A673 (cell line): ENCODE data around the gene CHRND. TPM values are rescaled to one million over a fixed set of nuclear protein-coding genes. Genes with fewer than 3 reads are reported as not detected.

ENCODE experiments used
- BruUV-seq: library from RNA; stranded (reverse); fragments of 400-500 nt; replicated peaks from 2 replicates; lab custom pipeline; 2021; lab: Mats Ljungman, UMichigan
- CTCF ChIA-PET: fragments of 300-600 bp; sonication (Branson Sonifier 250); formaldehyde crosslinking; loops from one replicate; lab custom pipeline; 2022; ENCODE audit warnings: antibody characterized with exemption; lab: Charles Lee
- POLR2A ChIA-PET: fragments of 300-600 bp; sonication (Branson Sonifier 250); formaldehyde crosslinking; loops from one replicate; lab custom pipeline; 2022; ENCODE audit warnings: antibody characterized with exemption; ENCODE audit not compliant: low non-redundant PET; lab: Charles Lee
- DNase-seq: peaks from one replicate; pipeline ENCODE4 v3.0.0-alpha.2; 2015; ENCODE audit warnings: low spot score
- H3K27ac ChIP-seq: fragments of 200-600 bp; sonication (generic); 2 replicates; pipeline ENCODE4 v1.5.1; 2016; ENCODE audit warnings: mixed run types, low read depth, mild to moderate bottlenecking, mixed read lengths, antibody characterized with exemption, low read length; ENCODE audit not compliant: poor library complexity, severe bottlenecking
- H3K27me3 ChIP-seq: fragments of 200-600 bp; sonication (generic); replicated peaks from 2 replicates; pipeline ENCODE4 v1.6.1; 2017; ENCODE audit warnings: mixed run types, low read depth, mild to moderate bottlenecking, mixed read lengths, antibody characterized with exemption, low read length; ENCODE audit not compliant: insufficient read depth, poor library complexity
- H3K36me3 ChIP-seq: fragments of 200-600 bp; sonication (generic); 2 replicates; pipeline ENCODE4 v1.6.1; 2016; ENCODE audit warnings: mixed run types, mild to moderate bottlenecking, mixed read lengths, antibody characterized with exemption, low read length; ENCODE audit not compliant: insufficient read depth, poor library complexity, severe bottlenecking
- H3K4me1 ChIP-seq: fragments of 200-600 bp; sonication (generic); 2 replicates; pipeline ENCODE4 v1.6.1; 2017; ENCODE audit warnings: mixed run types, mild to moderate bottlenecking, mixed read lengths, antibody characterized with exemption, low read length; ENCODE audit not compliant: insufficient read depth, poor library complexity, severe bottlenecking
- H3K4me3 ChIP-seq: fragments of 200-600 bp; sonication (generic); 2 replicates; pipeline ENCODE4 v1.5.1; 2016; ENCODE audit warnings: low read depth, mixed run types, mild to moderate bottlenecking, mixed read lengths, low read length; ENCODE audit not compliant: poor library complexity, severe bottlenecking
- H3K9me3 ChIP-seq: fragments of 200-600 bp; sonication (generic); 2 replicates; pipeline ENCODE4 v1.6.1; 2016; ENCODE audit warnings: mixed run types, low read depth, mild to moderate bottlenecking, mixed read lengths, antibody characterized with exemption, low read length; ENCODE audit not compliant: poor library complexity, severe bottlenecking
- CTCF ChIP-seq: fragments of 300-800, 200-600 bp; sonication (generic); conservative IDR thresholded peaks from 2 replicates; pipeline ENCODE4 v1.5.1; 2017; ENCODE audit warnings: low read depth, mild to moderate bottlenecking, antibody characterized with exemption, low read length, moderate library complexity, mixed read lengths
- EZH2 ChIP-seq: fragments of 200-600 bp; sonication (generic); IDR thresholded peaks from 2 replicates; pipeline ENCODE4 v1.6.1; 2017; ENCODE audit warnings: borderline replicate concordance, low read depth, mild to moderate bottlenecking, mixed read lengths, antibody characterized with exemption, low read length; ENCODE audit not compliant: poor library complexity, severe bottlenecking
- intact Hi-C: fragments of 100-400 bp; cut with micrococcal nuclease; formaldehyde crosslinking; loops from one replicate; pipeline ENCODE4 v1.10.0; 2022; ENCODE audit not compliant: unreplicated experiment
- total RNA-seq: library from RNA; stranded (reverse); gene quantifications from 2 replicates; pipeline ENCODE4 v1.2.3, GENCODE V29; 2021

The CHRND gene
- total RNA-seq, 1 experiment from 2014 or later: not detected

- peaks cover 22% of the 10 kb centered on the region for H3K36me3 ChIP-seq
- intact Hi-C loops: no loop called here
- no TSS peak for BruUV-seq
Measured at GRCh38 chr2:232549655-232550353, 23.8 kb downstream of the CHRND start.

GRCh38 chr2:232550354-232551249 is 24.6 kb downstream of the CHRND start, which contains the start of the genes EIF4E2 and TIGD1:
Gene EIF4E2 (plus strand): TSS chr2:232550689. CDS start chr2:232550725, 36 bp downstream.
Gene TIGD1 (minus strand): TSS chr2:232550557. CDS start chr2:232549882, 675 bp downstream.
- Histone ChIP-seq H3K36me3 (peaks cover 22% of the 10 kb centered on the region), H3K4me3 (peak within 1 kb of the TSS; percentile 76), H3K27ac (peak within 1 kb of the TSS; percentile 96), H3K9me3 (no peaks in the 10 kb centered on the region), H3K4me1 (peaks cover 8% of the 10 kb centered on the region), H3K27me3 (no peaks in the 10 kb centered on the region)
- CTCF ChIA-PET: no interaction called here
- DNase-seq: peak; percentile 96
- intact Hi-C loops: no loop called here
- POLR2A ChIA-PET: interaction anchor here (0.6 kb wide), 1 partner anchor 200 kb away, joined by 3 read pairs; no protein-coding TSS in a partner anchor
- TF ChIP-seq CTCF (peak; percentile 46), EZH2 (no peak)
- TSS peak; percentile 43 for BruUV-seq

More at GRCh38 chr2:232549655-232550353, 23.8 kb downstream of the CHRND start:
- Histone ChIP-seq H3K27ac (peak overlapping the region; percentile 96), H3K4me3 (peak overlapping the region; percentile 76), H3K4me1 (peaks cover 8% of the 10 kb centered on the region), H3K27me3 (no peaks in the 10 kb centered on the region), H3K9me3 (no peaks in the 10 kb centered on the region)
- DNase-seq: no peak
- POLR2A ChIA-PET: interaction anchor here (0.6 kb wide), 1 partner anchor 201 kb away, joined by 3 read pairs; no protein-coding TSS in a partner anchor
- CTCF ChIA-PET: no interaction called here
- TF ChIP-seq CTCF (no peak), EZH2 (no peak)

GRCh38 chr2:232551250-232551638 is 25.3 kb downstream of the CHRND start:
- H3K4me1 ChIP-seq: peaks cover 8% of the 10 kb centered on the region
- H3K4me3 ChIP-seq: peak overlapping the region; percentile 76
- peak overlapping the region; percentile 96 for H3K27ac ChIP-seq
- ChIA-PET POLR2A (no interaction called here), CTCF (no interaction called here)
- intact Hi-C loops: no loop called here
- TF ChIP-seq CTCF: no peak
- no peak for TF ChIP-seq EZH2
- no TSS peak for BruUV-seq
- H3K36me3 ChIP-seq: peaks cover 22% of the 10 kb centered on the region
- H3K9me3 ChIP-seq: no peaks in the 10 kb centered on the region
- no peaks in the 10 kb centered on the region for H3K27me3 ChIP-seq
- DNase-seq: no peak
